ENCODE results near the gene MBOAT2. TPM values are rescaled to one million over a fixed set of nuclear protein-coding genes. Genes with fewer than 3 reads are reported as not detected.

Gene MBOAT2
- polyA plus RNA-seq, 3 donors: 5.1 to 9.0 (median 5.5) TPM

GRCh38 chr2:8822218-8822617, 181.3 kb downstream of the MBOAT2 start:
- Histone ChIP-seq H3K36me3 (replicated peaks in 1 of 2; ENCODE audit: control insufficient read depth in 1 of 2, insufficient read depth in 2 of 2, low read length in 2 of 2) (peaks cover 57 to 60% of the 10 kb centered on the region in 2 donors), H3K4me3 (replicated peaks in 1 of 3; ENCODE audit: low read depth in 2 of 3, low read length in 3 of 3) (no peak overlapping the region), H3K9ac (ENCODE audit: insufficient read depth, low read length, poor library complexity, severe bottlenecking) (peak overlapping the region; percentile 35), H2AFZ (ENCODE audit: insufficient read depth, low read depth, low read length, poor library complexity, severe bottlenecking) (no peak overlapping the region), H3K27me3 (ENCODE audit: control insufficient read depth in 2 of 2, insufficient read depth in 2 of 2, low read length in 2 of 2) (no peaks in the 10 kb centered on the region), H4K20me1 (ENCODE audit: insufficient read depth, low read length) (peaks cover 64% of the 10 kb centered on the region), H3K4me2 (replicated peaks; ENCODE audit: extremely low read depth, low read length, poor library complexity, severe bottlenecking) (peak overlapping the region; percentile 18), H3K79me2 (ENCODE audit: insufficient read depth, low read length) (peaks cover 46% of the 10 kb centered on the region), H3K9me3 (replicated peaks in 1 of 2; ENCODE audit: control insufficient read depth in 1 of 2, insufficient read depth in 1 of 2, low read length in 2 of 2) (no peaks in the 10 kb centered on the region), H3K4me1 (ENCODE audit: control insufficient read depth in 1 of 2, insufficient read depth in 2 of 2, low read length in 2 of 2) (peaks cover 18 to 21% of the 10 kb centered on the region in 2 donors), H3K27ac (ENCODE audit: low read depth in 1 of 2, low read length in 2 of 2) (peak overlapping the region; percentile 34 to 72)
- H3K27me3 Mint-ChIP-seq (ENCODE audit: low read depth in 3 of 3): peaks cover 0 to 2% (median 1%) of the 10 kb centered on the region in 3 donors
- H3K36me3 Mint-ChIP-seq: peaks cover 46% of the 10 kb centered on the region in 2 donors
- WGBS (ENCODE audit: insufficient coverage): no CpG with 5 or more reads among the region's 4 CpGs
- H3K4me1 Mint-ChIP-seq: peaks cover 18% of the 10 kb centered on the region
- no peak for TF ChIP-seq CTCF (IDR thresholded peaks at IDR 0.05)
- H3K4me3 Mint-ChIP-seq: peak overlapping the region in 1 of 2 donors; percentile 73
- peak overlapping the region; percentile 5 to 90 (median 68) for H3K27ac Mint-ChIP-seq
- no peaks in the 10 kb centered on the region for H3K9me3 Mint-ChIP-seq
- peak in 1 of 3 donors; percentile 34 for DNase-seq
- intact Hi-C loops (cut with micrococcal nuclease): no loop called here

DNA sequence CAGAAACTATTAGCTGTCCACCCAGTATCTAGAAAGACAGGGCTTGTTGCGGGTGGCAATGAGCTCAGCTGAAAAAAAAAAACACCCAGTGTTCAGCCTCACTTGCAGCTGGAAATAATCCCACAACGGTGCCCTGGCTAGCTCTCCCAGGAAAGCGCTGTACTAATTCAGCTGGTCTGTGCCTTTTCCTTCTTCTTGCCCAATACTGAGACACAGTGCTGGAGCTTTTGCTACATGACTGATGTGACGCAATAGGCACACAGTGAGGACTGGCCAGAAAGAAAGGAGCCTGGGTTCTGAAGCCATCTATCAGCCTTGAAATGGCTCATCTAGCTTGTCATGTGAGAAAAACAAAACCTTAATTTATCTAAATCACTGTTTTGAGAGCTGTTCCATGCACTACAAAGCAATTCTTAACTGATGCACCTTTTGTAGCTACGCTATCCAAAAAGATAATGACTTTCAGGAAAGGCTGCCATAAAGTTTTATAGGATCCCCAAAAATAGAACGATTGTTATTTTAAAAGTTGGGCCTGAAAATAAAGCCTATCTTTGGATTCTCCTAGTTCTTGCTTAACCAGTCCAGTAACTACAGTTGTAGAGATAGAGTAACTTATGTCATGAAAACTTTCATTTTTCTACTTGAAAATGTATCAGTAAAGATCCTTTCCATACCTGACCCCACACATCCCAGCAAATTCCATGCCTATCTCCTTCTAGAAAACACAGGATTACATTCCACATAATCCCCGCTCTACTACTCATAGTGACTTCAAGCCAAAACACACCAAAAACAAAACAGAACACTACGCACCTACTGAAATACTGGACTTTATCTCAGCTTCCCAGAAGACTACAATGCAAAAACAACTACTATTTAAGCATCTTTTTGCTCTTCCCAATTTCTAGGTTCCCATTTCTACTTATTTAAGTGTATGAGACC, 181.9 kb downstream of the MBOAT2 start:
- no peak overlapping the region for H3K9ac ChIP-seq (ENCODE audit: insufficient read depth, low read length, poor library complexity, severe bottlenecking)
- H3K36me3 ChIP-seq (replicated peaks in 1 of 2; ENCODE audit: control insufficient read depth in 1 of 2, insufficient read depth in 2 of 2, low read length in 2 of 2): peaks cover 58 to 61% of the 10 kb centered on the region in 2 donors
- no peaks in the 10 kb centered on the region for H3K27me3 ChIP-seq (ENCODE audit: control insufficient read depth in 2 of 2, insufficient read depth in 2 of 2, low read length in 2 of 2)
- H3K4me1 Mint-ChIP-seq: peaks cover 17% of the 10 kb centered on the region
- H4K20me1 ChIP-seq (ENCODE audit: insufficient read depth, low read length): peaks cover 57% of the 10 kb centered on the region
- H3K79me2 ChIP-seq (ENCODE audit: insufficient read depth, low read length): peaks cover 40% of the 10 kb centered on the region
- H3K4me1 ChIP-seq (ENCODE audit: control insufficient read depth in 1 of 2, insufficient read depth in 2 of 2, low read length in 2 of 2): peaks cover 18 to 21% of the 10 kb centered on the region in 2 donors
- TF ChIP-seq CTCF (IDR thresholded peaks at IDR 0.05): no peak
- H3K4me2 ChIP-seq (replicated peaks; ENCODE audit: extremely low read depth, low read length, poor library complexity, severe bottlenecking): peak overlapping the region; percentile 18
- peaks cover 0 to 2% (median 1%) of the 10 kb centered on the region in 3 donors for H3K27me3 Mint-ChIP-seq (ENCODE audit: low read depth in 3 of 3)
- H2AFZ ChIP-seq (ENCODE audit: insufficient read depth, low read depth, low read length, poor library complexity, severe bottlenecking): no peak overlapping the region
- no peaks in the 10 kb centered on the region for H3K9me3 Mint-ChIP-seq
- peaks cover 45 to 50% of the 10 kb centered on the region in 2 donors for H3K36me3 Mint-ChIP-seq
- WGBS (ENCODE audit: insufficient coverage): 40% methylated on average over 6 of the region's 8 CpGs
- intact Hi-C loops (cut with micrococcal nuclease): no loop called here
- H3K4me3 Mint-ChIP-seq: peak overlapping the region; percentile 12 to 73
- H3K4me3 ChIP-seq (replicated peaks in 1 of 3; ENCODE audit: low read depth in 2 of 3, low read length in 3 of 3): no peak overlapping the region
- peak overlapping the region; percentile 55 to 90 (median 68) for H3K27ac Mint-ChIP-seq
- no peaks in the 10 kb centered on the region for H3K9me3 ChIP-seq (replicated peaks in 1 of 2; ENCODE audit: control insufficient read depth in 1 of 2, insufficient read depth in 1 of 2, low read length in 2 of 2)
- peak overlapping the region; percentile 34 to 72 for H3K27ac ChIP-seq (ENCODE audit: low read depth in 1 of 2, low read length in 2 of 2)
- peak; percentile 23 to 47 (median 45) for DNase-seq

All from CD14-positive monocyte (primary cell).